ENCODE measurements around the gene IFRD2. TPM values are rescaled to one million over a fixed set of nuclear protein-coding genes. Genes with fewer than 3 reads are reported as not detected.

Gene IFRD2
- total and polyA plus RNA-seq, 9 of the 15 experiments (the other 6 are each of a cell fraction or from before 2014, with no cell fraction given): 30.5 to 115 (median 52.8) TPM

- Histone ChIP-seq H3K9ac (ENCODE audit: insufficient read depth in 1 of 2, low read depth in 2 of 2, low read length in 2 of 2) (peak within 1 kb of the TSS; percentile 94 to 97), H3K9me1 (ENCODE audit: control insufficient read depth, insufficient read depth, low read length) (no peaks in the 10 kb centered on the region), H3K36me3 (ENCODE audit: control insufficient read depth, insufficient read depth, low read length) (peaks cover 19% of the 10 kb centered on the region; the same call in 2 of the 3 replicates), H4K20me1 (replicated peaks; ENCODE audit: control insufficient read depth, insufficient read depth, low read length) (no peaks in the 10 kb centered on the region), H3K27me3 (ENCODE audit: control insufficient read depth in 2 of 2, insufficient read depth in 2 of 2, low read length in 2 of 2) (no peaks in the 10 kb centered on the region), H3K4me3 (peak within 1 kb of the TSS; percentile 83), H3K4me2 (ENCODE audit: insufficient read depth, low read length) (peak within 1 kb of the TSS; percentile 94), H3K9me3 (replicated peaks; ENCODE audit: control insufficient read depth, insufficient read depth, low read depth, low read length) (no peaks in the 10 kb centered on the region), H3K27ac (ENCODE audit: extremely low read depth, low read depth, low read length) (peak within 1 kb of the TSS; percentile 99), H2AFZ (ENCODE audit: low read depth, low read length) (peak within 1 kb of the TSS; percentile 92), H3K79me2 (ENCODE audit: control insufficient read depth, insufficient read depth, low read length) (peaks cover 49% of the 10 kb centered on the region), H3K4me1 (replicated peaks in 1 of 2; ENCODE audit: control insufficient read depth in 2 of 2, insufficient read depth in 2 of 2, low read length in 2 of 2) (peaks cover 22 to 72% of the 10 kb centered on the region in 2 experiments; a peak in 4 of 5 replicates)
- DNase-seq (ENCODE audit: extremely low read depth in 1 of 4, low spot score in 3 of 4) (peak; percentile 89 to 97 (median 93)), FAIRE-seq (peak; percentile 99), ATAC-seq (peak; percentile 85)
- in situ Hi-C loops (cut with MboI): no loop called here
- ChIA-PET CTCF (ENCODE audit: low intra/inter-chr PET ratio) (interaction anchor here (0.6 to 0.7 kb wide), 2 partner anchors 72 to 369 kb away, joined by 3 to 9 read pairs; no protein-coding TSS in a partner anchor), POLR2A (interaction anchor here (0.6 to 1.5 kb wide), 9 partner anchors 11 to 51 kb away, joined by 3 to 8 read pairs (median 3); partner anchors contain the start of gene TUSC2)
- no TSS peak for BruUV-seq (replicated peaks)
- WGBS (ENCODE audit: insufficient coverage, low coverage, missing lambda C conversion rate): 0% methylated on average over 32 of the region's 61 CpGs
- intact Hi-C loops (cut with micrococcal nuclease): loop anchor here (2.0 kb wide), 1 partner anchor 30 kb away; the partner anchor contains the start of gene TUSC2
- TF ChIP-seq POLR2H (tag; IDR thresholded peaks at IDR 0.05; ENCODE audit: low read depth): no peak
- TF ChIP-seq HNRNPL (IDR thresholded peaks at IDR 0.05; ENCODE audit: low read depth, low read length): no peak
- TF ChIP-seq, protein P1, sequence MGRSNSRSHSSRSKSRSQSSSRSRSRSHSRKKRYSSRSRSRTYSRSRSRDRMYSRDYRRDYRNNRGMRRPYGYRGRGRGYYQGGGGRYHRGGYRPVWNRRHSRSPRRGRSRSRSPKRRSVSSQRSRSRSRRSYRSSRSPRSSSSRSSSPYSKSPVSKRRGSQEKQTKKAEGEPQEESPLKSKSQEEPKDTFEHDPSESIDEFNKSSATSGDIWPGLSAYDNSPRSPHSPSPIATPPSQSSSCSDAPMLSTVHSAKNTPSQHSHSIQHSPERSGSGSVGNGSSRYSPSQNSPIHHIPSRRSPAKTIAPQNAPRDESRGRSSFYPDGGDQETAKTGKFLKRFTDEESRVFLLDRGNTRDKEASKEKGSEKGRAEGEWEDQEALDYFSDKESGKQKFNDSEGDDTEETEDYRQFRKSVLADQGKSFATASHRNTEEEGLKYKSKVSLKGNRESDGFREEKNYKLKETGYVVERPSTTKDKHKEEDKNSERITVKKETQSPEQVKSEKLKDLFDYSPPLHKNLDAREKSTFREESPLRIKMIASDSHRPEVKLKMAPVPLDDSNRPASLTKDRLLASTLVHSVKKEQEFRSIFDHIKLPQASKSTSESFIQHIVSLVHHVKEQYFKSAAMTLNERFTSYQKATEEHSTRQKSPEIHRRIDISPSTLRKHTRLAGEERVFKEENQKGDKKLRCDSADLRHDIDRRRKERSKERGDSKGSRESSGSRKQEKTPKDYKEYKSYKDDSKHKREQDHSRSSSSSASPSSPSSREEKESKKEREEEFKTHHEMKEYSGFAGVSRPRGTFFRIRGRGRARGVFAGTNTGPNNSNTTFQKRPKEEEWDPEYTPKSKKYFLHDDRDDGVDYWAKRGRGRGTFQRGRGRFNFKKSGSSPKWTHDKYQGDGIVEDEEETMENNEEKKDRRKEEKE (IDR thresholded peaks at IDR 0.05; ENCODE audit: borderline replicate concordance in 1 of 2, control insufficient read depth in 1 of 2, low read depth in 2 of 2, low read length in 1 of 2): no peak
- peak; percentile 36; the same call in 1 of the 2 replicates for TF ChIP-seq ESRRA (IDR thresholded peaks at IDR 0.05; ENCODE audit: borderline replicate concordance, low read depth)
- no peak for TF ChIP-seq SRSF9 (IDR thresholded peaks at IDR 0.05; ENCODE audit: borderline replicate concordance, low read depth, low read length)
- TF ChIP-seq ZNF311 (CRISPR knock-in tag; IDR thresholded peaks at IDR 0.05): no peak
- TF ChIP-seq, protein P2, sequence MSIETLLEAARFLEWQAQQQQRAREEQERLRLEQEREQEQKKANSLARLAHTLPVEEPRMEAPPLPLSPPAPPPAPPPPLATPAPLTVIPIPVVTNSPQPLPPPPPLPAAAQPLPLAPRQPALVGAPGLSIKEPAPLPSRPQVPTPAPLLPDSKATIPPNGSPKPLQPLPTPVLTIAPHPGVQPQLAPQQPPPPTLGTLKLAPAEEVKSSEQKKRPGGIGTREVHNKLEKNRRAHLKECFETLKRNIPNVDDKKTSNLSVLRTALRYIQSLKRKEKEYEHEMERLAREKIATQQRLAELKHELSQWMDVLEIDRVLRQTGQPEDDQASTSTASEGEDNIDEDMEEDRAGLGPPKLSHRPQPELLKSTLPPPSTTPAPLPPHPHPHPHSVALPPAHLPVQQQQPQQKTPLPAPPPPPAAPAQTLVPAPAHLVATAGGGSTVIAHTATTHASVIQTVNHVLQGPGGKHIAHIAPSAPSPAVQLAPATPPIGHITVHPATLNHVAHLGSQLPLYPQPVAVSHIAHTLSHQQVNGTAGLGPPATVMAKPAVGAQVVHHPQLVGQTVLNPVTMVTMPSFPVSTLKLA (conservative IDR thresholded peaks at IDR 0.05): peak; percentile 79 to 86
- TF ChIP-seq CBX8 (IDR thresholded peaks at IDR 0.05; ENCODE audit: borderline replicate concordance, extremely low read depth, low read depth, low read length, poor library complexity, severe bottlenecking): no peak
- TF ChIP-seq TCF7 (IDR thresholded peaks at IDR 0.05; ENCODE audit: borderline replicate concordance): 0 out of 2 replicates have a peak, but pooled peaks have one; percentile 43
- no peak for TF ChIP-seq ZNF3 (CRISPR knock-in tag; IDR thresholded peaks at IDR 0.05)
- TF ChIP-seq EP400 (IDR thresholded peaks at IDR 0.05): peak; percentile 69; the same call in 1 of the 2 replicates
- TF ChIP-seq ZNF174 (CRISPR knock-in tag; IDR thresholded peaks at IDR 0.05): no peak
- TF ChIP-seq TAF1 (IDR thresholded peaks at IDR 0.05; ENCODE audit: control insufficient read depth, extremely low read depth, insufficient read depth, low read length, severe bottlenecking): peak; percentile 38
- 0 out of 4 replicates have a peak, but pooled peaks of 1 of the 2 experiments have one; percentile 11 for TF ChIP-seq FOXK2 (conservative IDR thresholded peaks at IDR 0.05 in 1 of 2, IDR thresholded peaks at IDR 0.05 in 1 of 2; ENCODE audit: low read depth in 2 of 2)
- TF ChIP-seq GABPA (tag; conservative IDR thresholded peaks at IDR 0.05; ENCODE audit: low read depth): no peak
Observed at GRCh38 chr3:50298836-50299637, 6.8 kb upstream of the IFRD2 start, which contains the start of the genes HYAL3 and NAA80. Gene HYAL3 (minus strand): TSS chr3:50299405. CDS start chr3:50295602, 3,803 bp downstream. Gene NAA80 (minus strand): TSS chr3:50299405. CDS start chr3:50297463, 1,942 bp downstream.
